Transverse colon (tissue), 4 donors: ENCODE measurements around the gene RAB3A. TPM values are rescaled to one million over a fixed set of nuclear protein-coding genes. Genes with fewer than 3 reads are reported as not detected.

ENCODE experiments used
- DNase-seq: peaks from one replicate; pipeline ENCODE4 v3.0.0-alpha.2; 2019
- H3K27ac ChIP-seq, 4 donors: fragments of 200-600 bp; sonication (generic); 2 replicates each; pipeline ENCODE4 v1.5.1; 2016 to 2018; ENCODE audit warnings: inconsistent platforms in 4 of 4
- H3K27me3 ChIP-seq: fragments of 200-600 bp; sonication (generic); 2 replicates; pipeline ENCODE4 v1.5.1; 2017; ENCODE audit warnings: inconsistent platforms
- H3K36me3 ChIP-seq, 4 donors: fragments of 200-600 bp; sonication (generic); 2 replicates each; pipeline ENCODE4 v1.5.1; 2017 to 2019; ENCODE audit warnings: inconsistent platforms in 4 of 4
- H3K4me1 ChIP-seq, 4 donors: fragments of 200-600 bp; sonication (generic); 2 replicates each; pipeline ENCODE4 v1.5.1; 2017 to 2020; ENCODE audit warnings: inconsistent platforms in 4 of 4
- H3K4me3 ChIP-seq, 4 donors: fragments of 200-600 bp; sonication (generic); 1 replicate in 1 of 4; 2 replicates in 3 of 4; pipeline versions ENCODE4 v1.5.1 to v1.6.1; 2017 to 2019; ENCODE audit warnings: inconsistent platforms in 4 of 4
- H3K9me3 ChIP-seq, 2 donors: fragments of 200-600 bp; sonication (generic); 2 replicates each; pipeline ENCODE4 v1.5.1; 2017 to 2019; ENCODE audit warnings: inconsistent platforms in 2 of 2
- CTCF ChIP-seq, 5 experiments: fragments of 200-600 bp in 3 of 5; fragments of 450-650 bp in 2 of 5; sonication (generic) in 3 of 5; IDR thresholded peaks; 1 replicate in 2 of 5; 2 replicates in 3 of 5; pipeline ENCODE4 v1.5.1; 2016 to 2017; ENCODE audit warnings: antibody characterized with exemption in 5 of 5, inconsistent platforms in 3 of 5, mild to moderate bottlenecking in 2 of 5, moderate library complexity in 1 of 5
- EP300 ChIP-seq: sonication (generic); formaldehyde crosslinking; IDR thresholded peaks from one replicate; pipeline ENCODE4 v1.6.1; 2017; ENCODE audit warnings: antibody characterized with exemption, low read depth
- POLR2A ChIP-seq: fragments of 450-650 bp; IDR thresholded peaks from one replicate; pipeline ENCODE4 v1.6.1; 2016; ENCODE audit warnings: antibody characterized with exemption, mild to moderate bottlenecking, moderate library complexity
- POLR2AphosphoS5 ChIP-seq, 3 donors: sonication (generic); formaldehyde crosslinking; IDR thresholded peaks; one replicate each; pipeline ENCODE4 v1.6.1; 2016; ENCODE audit warnings: antibody characterized with exemption in 3 of 3
- WGBS, 2 donors: methylation state at CpG; one replicate each; pipeline ENCODE4 v1.1.5; 2018; ENCODE audit warnings: low coverage in 1 of 2; 5-methylcytosine and 5-hydroxymethylcytosine counted together
- in situ Hi-C, 4 donors: fragments of 200-750 bp; cut with MboI; loops; one replicate each; pipeline versions ENCODE4 v1.15.0 to v1.15.1; 2017; ENCODE audit warnings: low sequenced_read_pairs in 3 of 4, low pct_ligation_motif_present in 1 of 4, low pct_unique_long_range_greater_than_20kb in 1 of 4
- intact Hi-C: fragments of 100-400 bp; cut with DNase I; formaldehyde crosslinking; loops from one replicate; pipeline ENCODE4 v1.15.1; 2023; ENCODE audit warnings: low total_unique reads
- total RNA-seq, 4 donors: library from RNA; depleted of rRNA; stranded (reverse); fragments of >200 nt; gene quantifications; one replicate each; pipeline ENCODE4 v1.1.0, GENCODE V29; 2016

RAB3A gene
- total RNA-seq, 4 donors from 2014 or later: 2.2 to 8.6 (median 3.8) TPM; not detected in 1

GRCh38 chr19:18168673-18169381 lies 35.0 kb downstream of the RAB3A start:
- Histone ChIP-seq H3K36me3 (peaks cover 0 to 25% (median 11%) of the 10 kb centered on the region in 4 donors), H3K27me3 (no peaks in the 10 kb centered on the region), H3K4me1 (peaks cover 3 to 15% (median 8%) of the 10 kb centered on the region in 4 donors), H3K9me3 (no peaks in the 10 kb centered on the region), H3K27ac (peak overlapping the region in 3 of 4 donors; percentile 9 to 84 (median 63)), H3K4me3 (no peak overlapping the region)
- in situ Hi-C loops (no loop called here), intact Hi-C loops (loop anchor here (5.0 kb wide), 1 partner anchor 333 kb away; no protein-coding TSS in a partner anchor)
- TF ChIP-seq EP300 (no peak), CTCF (IDR thresholded peaks at IDR 0.05) (no peak), POLR2AphosphoS5 (IDR thresholded peaks at IDR 0.05) (no peak), POLR2A (no peak)
- no peak for DNase-seq
- 88 to 100% methylated on average over 8 to 66 of the region's 66 CpGs for WGBS, 2 donors

GRCh38 chr19:18167975-18168645 lies 35.7 kb downstream of the RAB3A start:
- in situ Hi-C loops (no loop called here), intact Hi-C loops (loop anchor here (5.0 kb wide), 1 partner anchor 334 kb away; no protein-coding TSS in a partner anchor)
- H3K9me3 ChIP-seq: no peaks in the 10 kb centered on the region
- peaks cover 0 to 26% (median 15%) of the 10 kb centered on the region in 4 donors for H3K36me3 ChIP-seq
- no peak overlapping the region for H3K4me3 ChIP-seq
- peak; percentile 61 for DNase-seq
- H3K27me3 ChIP-seq: no peaks in the 10 kb centered on the region
- peaks cover 0 to 8% (median 5%) of the 10 kb centered on the region in 4 donors for H3K4me1 ChIP-seq
- H3K27ac ChIP-seq: no peak overlapping the region
- 53% methylated on average over 14 of the region's 14 CpGs; no CpG with 5 or more reads in 1 of the 2 donors for WGBS, 2 donors
- TF ChIP-seq CTCF (IDR thresholded peaks at IDR 0.05) (peak; percentile 71 to 78 (median 75)), POLR2AphosphoS5 (IDR thresholded peaks at IDR 0.05) (no peak), POLR2A (no peak)

- no peaks in the 10 kb centered on the region for H3K27me3 ChIP-seq
- 94% methylated on average over 21 of the region's 21 CpGs; no CpG with 5 or more reads in 1 of the 2 donors for WGBS, 2 donors
- intact Hi-C loops (loop anchor here (5.0 kb wide), 1 partner anchor 335 kb away; no protein-coding TSS in a partner anchor), in situ Hi-C loops (no loop called here)
- no peak for DNase-seq
- TF ChIP-seq CTCF (IDR thresholded peaks at IDR 0.05): no peak
- no peak for TF ChIP-seq EP300
- no peak for TF ChIP-seq POLR2A
- no peaks in the 10 kb centered on the region for H3K9me3 ChIP-seq
- no peak overlapping the region for H3K27ac ChIP-seq
- peaks cover 0 to 8% (median 5%) of the 10 kb centered on the region in 4 donors for H3K4me1 ChIP-seq
- no peak overlapping the region for H3K4me3 ChIP-seq
- peaks cover 0 to 26% (median 15%) of the 10 kb centered on the region in 4 donors for H3K36me3 ChIP-seq
Measured at GRCh38 chr19:18167011-18167410, 36.8 kb downstream of the RAB3A start.

GRCh38 chr19:18165794-18166544 lies 37.9 kb downstream of the RAB3A start:
- Histone ChIP-seq H3K4me1 (peaks cover 6 to 14% (median 12%) of the 10 kb centered on the region in 4 donors), H3K9me3 (no peaks in the 10 kb centered on the region), H3K36me3 (peaks cover 0 to 26% (median 15%) of the 10 kb centered on the region in 4 donors), H3K4me3 (no peak overlapping the region), H3K27ac (no peak overlapping the region), H3K27me3 (no peaks in the 10 kb centered on the region)
- intact Hi-C loops (loop anchor here (5.0 kb wide), 1 partner anchor 336 kb away; no protein-coding TSS in a partner anchor), in situ Hi-C loops (no loop called here)
- WGBS, 2 donors: 86 to 94% methylated on average over 4 to 15 of the region's 15 CpGs
- no peak for DNase-seq
- no peak for TF ChIP-seq POLR2A
- TF ChIP-seq EP300: no peak
- no peak for TF ChIP-seq CTCF (IDR thresholded peaks at IDR 0.05)
- no peak for TF ChIP-seq POLR2AphosphoS5 (IDR thresholded peaks at IDR 0.05)
